ENCODE results near the gene BEX3. TPM values are rescaled to one million over a fixed set of nuclear protein-coding genes. Genes with fewer than 3 reads are reported as not detected.

The BEX3 gene
- total and polyA plus RNA-seq, 2 experiments from 2014 or later = 427 to 714 TPM

GRCh38 chrX:103330681-103331288 lies 45.6 kb upstream of the BEX3 start:
- no peaks in the 10 kb centered on the region for H3K9me2 ChIP-seq (ENCODE audit: insufficient read depth)
- no peak for TF ChIP-seq EZH2 (IDR thresholded peaks at IDR 0.05; ENCODE audit: low read depth, unreplicated experiment)
- TF ChIP-seq STAT1 (IDR thresholded peaks at IDR 0.05; ENCODE audit: unreplicated experiment) = no peak
- TF ChIP-seq CTCF (conservative IDR thresholded peaks at IDR 0.05; ENCODE audit: low read depth in 2 of 2) = no peak
- TF ChIP-seq CREB1 (CRISPR knock-in tag; IDR thresholded peaks at IDR 0.05; ENCODE audit: low read depth) = no peak
- TF ChIP-seq NANOG (IDR thresholded peaks at IDR 0.05; ENCODE audit: borderline replicate concordance) = no peak
- TF ChIP-seq ETS1 (IDR thresholded peaks at IDR 0.05) = no peak
- TF ChIP-seq ZNF114 (CRISPR knock-in tag; IDR thresholded peaks at IDR 0.05) = no peak
- TF ChIP-seq ZNF462 (CRISPR knock-in tag; IDR thresholded peaks at IDR 0.05) = no peak
- no peak for TF ChIP-seq POLR2AphosphoS5 (IDR thresholded peaks at IDR 0.05; ENCODE audit: low read depth)
- no peak for TF ChIP-seq JUNB (IDR thresholded peaks at IDR 0.05; ENCODE audit: unreplicated experiment)
- TF ChIP-seq REST (IDR thresholded peaks at IDR 0.05; ENCODE audit: unreplicated experiment) = no peak
- H3K4me3 Mint-ChIP-seq = peak overlapping the region; percentile 70
- H3K36me3 Mint-ChIP-seq (ENCODE audit: low read depth) = no peaks in the 10 kb centered on the region
- peaks cover 5% of the 10 kb centered on the region; the same call in 1 of the 2 replicates for H3F3A ChIP-seq (replicated peaks; ENCODE audit: low read depth)
- H3K4me3 ChIP-seq = peak overlapping the region; percentile 59
- 0 out of 2 replicates have a peak, but pooled peaks cover 3% of the 10 kb centered on the region for H3K27me3 ChIP-seq (ENCODE audit: insufficient read depth)
- peak overlapping the region; percentile 21 for H3K27ac ChIP-seq (ENCODE audit: low read depth)
- H3K79me2 ChIP-seq (replicated peaks; ENCODE audit: insufficient read depth) = no peaks in the 10 kb centered on the region
- peaks cover 10% of the 10 kb centered on the region; the same call in 1 of the 2 replicates for H3K4me1 ChIP-seq (ENCODE audit: insufficient read depth)
- ATAC-seq = peak; percentile 91
- H2AFZ ChIP-seq = peak overlapping the region; percentile 89
- H3K9me3 Mint-ChIP-seq = no peaks in the 10 kb centered on the region
- H4K20me1 ChIP-seq (replicated peaks; ENCODE audit: insufficient read depth) = no peaks in the 10 kb centered on the region
- H3K27ac Mint-ChIP-seq = peak overlapping the region; percentile 66; the same call in 1 of the 2 replicates
- peak; percentile 64 for DNase-seq (ENCODE audit: low spot score)
- peaks cover 31% of the 10 kb centered on the region for H3K4me1 Mint-ChIP-seq
- peaks cover 3% of the 10 kb centered on the region for H3K27me3 Mint-ChIP-seq (ENCODE audit: insufficient read depth, low read depth, poor library complexity)
- H3K4me2 ChIP-seq = peak overlapping the region; percentile 76
- H3K36me3 ChIP-seq (ENCODE audit: insufficient read depth) = no peaks in the 10 kb centered on the region

Measured in GM23338 (cell line).